Coronary artery (tissue), 2 donors: ENCODE data around the gene CPHXL2.

Experiments used
- DNase-seq: peaks from one replicate; pipeline ENCODE4 v3.0.0-alpha.2; 2017; ENCODE audit warnings: low spot score
- H3K27ac ChIP-seq, 2 donors: fragments of 200-600 bp; sonication (generic); one replicate each; pipeline ENCODE4 v1.5.1; 2016 to 2019
- H3K4me3 ChIP-seq: fragments of 200-600 bp; sonication (generic); 2 replicates; pipeline ENCODE4 v1.5.1; 2016; ENCODE audit warnings: mild to moderate bottlenecking, moderate library complexity
- TF ChIP-seq, protein P1 (sequence below): fragments of 200-600 bp; sonication (generic); IDR thresholded peaks from one replicate; pipeline ENCODE4 v1.5.1; 2019; ENCODE audit warnings: antibody characterized with exemption

CPHXL2 gene

DNA sequence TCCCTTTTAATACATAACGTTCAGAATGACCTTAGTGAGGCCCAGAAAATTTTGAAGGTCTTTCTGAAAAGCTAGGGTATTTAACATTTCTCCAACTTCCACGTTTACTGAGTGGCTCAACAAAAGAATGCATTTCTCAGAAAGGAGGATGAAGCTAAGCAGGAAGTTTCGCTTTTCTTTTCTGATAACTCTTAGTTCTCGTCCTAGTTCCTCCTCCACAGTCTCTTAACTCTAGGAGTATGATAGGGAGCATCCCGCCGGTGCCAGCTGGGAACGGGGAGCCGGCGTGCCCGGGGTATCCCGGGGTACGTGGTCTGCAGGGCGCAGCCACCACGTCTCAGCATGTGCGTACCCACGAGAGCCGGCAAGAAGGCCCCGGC lies 29.7 kb downstream of the CPHXL2 start:
- peak overlapping the region; percentile 97 for H3K4me3 ChIP-seq
- peak overlapping the region; percentile 91 to 99 for H3K27ac ChIP-seq
- no peak for DNase-seq
- TF ChIP-seq, protein P1, sequence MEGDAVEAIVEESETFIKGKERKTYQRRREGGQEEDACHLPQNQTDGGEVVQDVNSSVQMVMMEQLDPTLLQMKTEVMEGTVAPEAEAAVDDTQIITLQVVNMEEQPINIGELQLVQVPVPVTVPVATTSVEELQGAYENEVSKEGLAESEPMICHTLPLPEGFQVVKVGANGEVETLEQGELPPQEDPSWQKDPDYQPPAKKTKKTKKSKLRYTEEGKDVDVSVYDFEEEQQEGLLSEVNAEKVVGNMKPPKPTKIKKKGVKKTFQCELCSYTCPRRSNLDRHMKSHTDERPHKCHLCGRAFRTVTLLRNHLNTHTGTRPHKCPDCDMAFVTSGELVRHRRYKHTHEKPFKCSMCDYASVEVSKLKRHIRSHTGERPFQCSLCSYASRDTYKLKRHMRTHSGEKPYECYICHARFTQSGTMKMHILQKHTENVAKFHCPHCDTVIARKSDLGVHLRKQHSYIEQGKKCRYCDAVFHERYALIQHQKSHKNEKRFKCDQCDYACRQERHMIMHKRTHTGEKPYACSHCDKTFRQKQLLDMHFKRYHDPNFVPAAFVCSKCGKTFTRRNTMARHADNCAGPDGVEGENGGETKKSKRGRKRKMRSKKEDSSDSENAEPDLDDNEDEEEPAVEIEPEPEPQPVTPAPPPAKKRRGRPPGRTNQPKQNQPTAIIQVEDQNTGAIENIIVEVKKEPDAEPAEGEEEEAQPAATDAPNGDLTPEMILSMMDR = no peak

DNA sequence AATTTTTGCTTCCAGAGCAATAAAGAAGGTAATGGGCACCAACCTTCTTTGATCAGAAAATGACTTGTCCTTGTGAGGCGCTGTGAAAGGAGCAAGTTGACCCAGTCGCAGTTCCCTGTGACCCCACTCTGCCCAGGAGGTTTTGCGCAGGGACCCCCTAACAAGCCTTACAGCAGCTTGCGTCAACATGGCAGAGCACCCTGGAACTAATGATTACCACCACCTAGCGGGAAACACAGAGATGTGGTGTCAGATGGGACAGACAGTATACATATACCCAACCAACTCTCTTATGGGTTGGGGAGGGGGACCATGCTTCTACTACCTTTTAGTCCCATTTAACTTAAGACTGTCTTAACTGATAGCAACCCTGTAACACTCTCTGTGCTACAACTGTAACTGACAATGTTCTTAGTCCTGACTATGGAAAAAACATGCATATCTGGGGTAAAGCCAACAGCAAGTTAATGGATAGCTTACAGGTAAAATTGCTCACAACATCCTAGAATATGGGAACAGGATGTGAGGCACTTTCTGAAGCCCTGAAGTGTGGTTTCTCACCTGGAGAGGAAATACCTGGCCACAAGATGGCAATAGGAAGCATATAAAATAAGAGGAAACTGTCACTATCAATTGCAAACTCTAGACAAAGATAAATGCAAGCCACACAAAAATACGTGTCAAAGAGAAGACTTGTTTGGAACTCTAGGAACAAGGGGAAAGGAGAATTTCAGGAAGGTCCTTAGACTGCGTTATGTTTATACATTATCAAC lies 32.4 kb downstream of the CPHXL2 start:
- Histone ChIP-seq H3K27ac (no peak overlapping the region), H3K4me3 (no peak overlapping the region)
- TF ChIP-seq, protein P1 = no peak
- no peak for DNase-seq

DNA sequence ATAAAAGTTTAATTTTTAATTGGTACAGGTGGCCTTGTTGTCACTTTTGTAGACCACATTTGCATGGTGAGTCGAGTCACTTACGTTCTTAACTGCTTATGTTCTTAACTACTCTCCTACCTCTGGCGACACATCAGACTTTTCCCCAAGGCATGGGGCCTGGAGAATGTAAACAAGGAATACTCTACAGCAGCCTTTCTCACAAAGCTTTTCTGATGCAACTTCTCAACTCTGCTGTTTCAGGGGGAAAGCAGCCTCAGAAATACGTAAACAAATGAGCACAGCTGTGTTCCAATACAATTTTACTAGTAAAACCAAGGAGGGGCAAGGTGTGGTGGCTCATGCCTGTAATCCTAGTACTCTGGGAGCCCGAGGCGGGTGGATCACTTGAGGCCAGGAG lies 36.2 kb downstream of the CPHXL2 start:
- DNase-seq = no peak

DNA sequence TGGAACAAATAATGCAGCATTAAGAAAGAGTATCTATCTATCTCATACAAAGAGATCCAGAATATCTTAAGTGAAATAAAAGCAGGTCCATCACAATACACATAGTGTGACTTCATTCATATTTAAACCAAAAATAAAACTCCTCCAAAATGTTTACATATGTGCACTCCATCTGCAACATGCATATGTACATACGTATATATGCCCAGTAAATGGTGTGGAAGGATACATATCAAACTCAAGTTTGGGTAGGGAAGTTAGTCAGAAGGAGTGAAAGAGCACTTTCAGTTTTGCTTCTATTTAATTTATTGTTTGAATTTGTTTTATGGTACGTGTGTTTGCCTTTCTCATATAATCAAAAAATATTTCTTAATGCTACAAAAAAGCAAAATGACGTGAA lies 41.8 kb downstream of the CPHXL2 start:
- no peak overlapping the region for H3K27ac ChIP-seq
- no peak for DNase-seq
- TF ChIP-seq, protein P1 = no peak
- H3K4me3 ChIP-seq = no peak overlapping the region

More for the DNA sequence above, 36.2 kb downstream of the CPHXL2 start:
- H3K4me3 ChIP-seq = no peak overlapping the region
- H3K27ac ChIP-seq = no peak overlapping the region
- TF ChIP-seq, protein P1 = no peak

DNA sequence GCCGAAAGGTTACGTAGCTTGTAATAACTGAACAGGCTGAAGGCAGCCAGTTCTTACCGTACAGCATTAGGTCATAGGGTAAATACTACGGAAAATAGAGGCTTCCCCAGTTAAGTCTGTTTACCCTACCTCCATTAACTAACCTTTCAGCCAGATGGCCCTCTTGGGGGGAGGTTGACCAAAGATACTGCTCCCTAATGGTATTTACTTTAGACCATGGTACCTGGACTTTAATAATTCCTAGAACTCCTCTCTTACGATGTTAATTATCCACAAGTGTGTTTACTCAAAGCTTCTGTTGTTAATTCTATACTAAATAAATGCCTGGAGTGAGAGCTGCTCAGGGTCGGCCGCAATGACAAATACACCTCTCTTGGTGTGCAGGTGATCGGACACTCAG lies 44.0 kb downstream of the CPHXL2 start:
- Histone ChIP-seq H3K4me3 (no peak overlapping the region), H3K27ac (no peak overlapping the region)
- no peak for DNase-seq
- TF ChIP-seq, protein P1 = no peak

DNA sequence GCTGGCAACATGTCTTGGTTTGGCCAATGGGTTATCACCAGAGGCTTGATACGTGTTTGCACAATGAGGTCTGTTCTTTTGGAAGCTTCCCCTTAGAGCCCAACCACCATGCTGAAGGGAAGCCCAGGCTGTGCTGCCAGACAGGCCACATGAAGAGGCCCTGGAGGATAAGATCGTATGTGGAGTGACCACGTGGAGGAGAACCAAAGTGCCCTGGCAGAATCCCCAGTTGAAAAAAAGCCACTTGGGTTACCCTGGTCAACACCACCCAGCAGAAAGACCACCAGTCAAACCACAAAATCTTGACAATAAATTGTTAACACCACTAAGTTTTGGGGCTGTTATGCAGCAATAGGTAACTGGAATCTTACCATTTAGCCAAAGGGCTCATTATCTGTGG lies 46.8 kb downstream of the CPHXL2 start:
- Histone ChIP-seq H3K4me3 (no peak overlapping the region), H3K27ac (no peak overlapping the region)
- DNase-seq = no peak
- TF ChIP-seq, protein P1 = no peak

DNA sequence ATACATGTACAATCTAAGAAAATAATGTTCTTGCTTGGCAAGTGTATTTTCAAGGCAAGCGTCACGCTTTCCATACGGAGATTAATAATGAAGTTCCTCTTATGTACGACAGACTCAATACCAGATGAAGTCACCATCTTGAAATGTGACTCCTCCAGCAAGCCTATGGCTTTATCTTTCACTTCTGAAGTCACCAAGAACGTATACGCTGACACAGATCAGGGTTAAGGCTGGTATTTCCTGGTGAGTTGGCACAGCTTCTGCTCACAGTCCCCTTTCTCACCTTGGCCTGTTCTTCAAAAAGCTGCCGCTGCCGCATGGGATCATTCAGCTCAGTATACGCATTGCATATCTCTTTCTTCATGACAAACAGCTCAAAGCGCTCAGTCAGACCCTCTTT lies 47.7 kb downstream of the CPHXL2 start:
- TF ChIP-seq, protein P1 = no peak
- H3K4me3 ChIP-seq = no peak overlapping the region
- no peak for DNase-seq
- H3K27ac ChIP-seq = no peak overlapping the region
